Inflammatory macrophage treated with lipopolysaccharide for 1 hour (primary cell): ENCODE results near the gene WDFY4.

Experiments
- DNase-seq, 2 donors: peaks; one replicate each; pipeline ENCODE4 v3.0.0-alpha.2; 2020 to 2022

WDFY4 gene

GRCh38 chr10:48929413-48929990, 244.8 kb downstream of the WDFY4 start:
- DNase-seq = no peak

- DNase-seq = peak; percentile 4 to 36
Observed at GRCh38 chr10:48931188-48931587, 246.5 kb downstream of the WDFY4 start.

GRCh38 chr10:48932831-48933664, 248.4 kb downstream of the WDFY4 start:
- no peak for DNase-seq

- no peak for DNase-seq
Observed at GRCh38 chr10:48934672-48935501, 250.2 kb downstream of the WDFY4 start.

- no peak for DNase-seq
Observed at GRCh38 chr10:48935577-48935976, 250.9 kb downstream of the WDFY4 start.

GRCh38 chr10:48937796-48938195, 253.1 kb downstream of the WDFY4 start:
- DNase-seq = no peak

- DNase-seq = no peak
Observed at GRCh38 chr10:48938281-48938680, 253.6 kb downstream of the WDFY4 start.

GRCh38 chr10:48938990-48939536, 254.4 kb downstream of the WDFY4 start:
- no peak for DNase-seq

GRCh38 chr10:48939790-48940325, 255.2 kb downstream of the WDFY4 start, which contains the start of gene LRRC18:
TSS of gene LRRC18 (minus strand) at chr10:48939840. CDS start at chr10:48914155, 25,685 bp downstream.
- no peak for DNase-seq

- no peak for DNase-seq
Observed at GRCh38 chr10:48940372-48940771, 255.7 kb downstream of the WDFY4 start.

GRCh38 chr10:48940958-48941357, 256.3 kb downstream of the WDFY4 start:
- no peak for DNase-seq

- DNase-seq = no peak
Observed at GRCh38 chr10:48941427-48942075, 256.9 kb downstream of the WDFY4 start.

GRCh38 chr10:48943096-48943495, 258.4 kb downstream of the WDFY4 start:
- no peak for DNase-seq

- no peak for DNase-seq
Observed at GRCh38 chr10:48944171-48944570, 259.5 kb downstream of the WDFY4 start.

- no peak for DNase-seq
Observed at GRCh38 chr10:48945441-48946130, 260.9 kb downstream of the WDFY4 start.

GRCh38 chr10:48946332-48946731, 261.7 kb downstream of the WDFY4 start:
- DNase-seq = no peak

GRCh38 chr10:48946891-48947500, 262.3 kb downstream of the WDFY4 start:
- DNase-seq = no peak

GRCh38 chr10:48947690-48948469, 263.2 kb downstream of the WDFY4 start:
- no peak for DNase-seq

- no peak for DNase-seq
Observed at GRCh38 chr10:48948470-48949037, 263.9 kb downstream of the WDFY4 start.

GRCh38 chr10:48951707-48952106, 267.0 kb downstream of the WDFY4 start:
- DNase-seq = no peak
